ENCODE results near the gene CCT8L2.
"Not testable (repeated sequence)": the region's sequence is repeated elsewhere in the genome, so short reads cannot be mapped to it uniquely, and the experiment has no call there.

DNA sequence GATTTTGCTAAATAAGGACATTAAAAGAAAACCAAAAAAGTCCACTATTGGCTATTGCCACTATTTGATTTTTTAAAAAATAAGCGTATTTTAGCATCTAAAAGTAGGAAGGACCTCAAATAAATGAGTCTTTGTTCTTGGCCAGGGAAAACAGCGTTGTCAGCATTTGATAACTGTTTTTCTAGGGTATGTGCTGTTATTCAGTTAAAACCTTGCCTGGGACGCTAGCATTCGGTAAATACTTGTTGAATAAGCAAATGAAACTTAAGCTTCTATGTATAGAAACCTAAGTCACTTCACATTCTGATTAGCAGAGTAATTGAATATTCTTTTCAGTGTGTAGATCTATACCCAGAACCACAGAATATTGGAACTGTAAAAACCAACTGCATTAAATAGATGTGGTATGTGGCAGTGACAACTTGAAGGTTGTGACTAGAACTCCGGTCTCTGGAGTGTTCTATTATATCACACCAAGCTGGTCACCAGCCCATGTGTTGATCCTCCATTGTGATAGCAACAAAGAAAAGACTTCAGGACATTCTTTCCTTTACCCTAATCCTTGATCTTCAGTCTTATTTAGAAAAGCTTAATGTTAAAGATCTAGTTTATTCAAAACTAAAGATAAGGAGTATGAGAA, 23.1 kb upstream of the CCT8L2 start:
- TF ChIP-seq POLR2A (IDR thresholded peaks at IDR 0.05; ENCODE audit: low read depth, low read length); TAF1 (IDR thresholded peaks at IDR 0.05; ENCODE audit: borderline replicate concordance, low read depth, low read length): not testable (repeated sequence)

All from GM12892 (cell line).